SK-N-SH (cell line): ENCODE measurements around the gene SMIM22.

Experiments
- EP300 ChIP-seq, 2 experiments: IDR thresholded peaks; 2 replicates each; pipeline versions ENCODE4 v1.4.0 to v1.6.1; 2012; ENCODE audit warnings: borderline replicate concordance in 1 of 2, low read depth in 1 of 2, low read length in 1 of 2
- FOSL2 ChIP-seq: IDR thresholded peaks from 2 replicates; pipeline ENCODE4 v1.4.0; 2012; ENCODE audit warnings: low read depth, mild to moderate bottlenecking, moderate library complexity, borderline replicate concordance
- NRF1 ChIP-seq: IDR thresholded peaks from 2 replicates; pipeline ENCODE4 v1.6.1; 2012; ENCODE audit warnings: low read depth, mild to moderate bottlenecking, low read length
- RXRA ChIP-seq: IDR thresholded peaks from 2 replicates; pipeline ENCODE4 v1.4.0; 2012; ENCODE audit warnings: low read depth, mild to moderate bottlenecking, borderline replicate concordance
- SIN3A ChIP-seq: IDR thresholded peaks from 2 replicates; pipeline ENCODE4 v1.6.1; 2012; ENCODE audit warnings: low read depth, mild to moderate bottlenecking, low read length, moderate library complexity, borderline replicate concordance
- TF ChIP-seq, protein P1 (sequence below): IDR thresholded peaks from 2 replicates; pipeline ENCODE4 v1.4.0; 2012; ENCODE audit warnings: low read depth
- TF ChIP-seq, protein P2 (sequence below): fragments of 200-600 bp; sonication (generic); IDR thresholded peaks from 2 replicates; pipeline ENCODE4 v1.6.1; 2017; ENCODE audit warnings: antibody characterized with exemption, mild to moderate bottlenecking, moderate library complexity
- TF ChIP-seq, protein P3 (sequence below): fragments of 150-350 bp; IDR thresholded peaks from 2 replicates; pipeline ENCODE4 v1.6.1; 2017; ENCODE audit warnings: antibody characterized with exemption, low read length, low read depth, borderline replicate concordance

DNA sequence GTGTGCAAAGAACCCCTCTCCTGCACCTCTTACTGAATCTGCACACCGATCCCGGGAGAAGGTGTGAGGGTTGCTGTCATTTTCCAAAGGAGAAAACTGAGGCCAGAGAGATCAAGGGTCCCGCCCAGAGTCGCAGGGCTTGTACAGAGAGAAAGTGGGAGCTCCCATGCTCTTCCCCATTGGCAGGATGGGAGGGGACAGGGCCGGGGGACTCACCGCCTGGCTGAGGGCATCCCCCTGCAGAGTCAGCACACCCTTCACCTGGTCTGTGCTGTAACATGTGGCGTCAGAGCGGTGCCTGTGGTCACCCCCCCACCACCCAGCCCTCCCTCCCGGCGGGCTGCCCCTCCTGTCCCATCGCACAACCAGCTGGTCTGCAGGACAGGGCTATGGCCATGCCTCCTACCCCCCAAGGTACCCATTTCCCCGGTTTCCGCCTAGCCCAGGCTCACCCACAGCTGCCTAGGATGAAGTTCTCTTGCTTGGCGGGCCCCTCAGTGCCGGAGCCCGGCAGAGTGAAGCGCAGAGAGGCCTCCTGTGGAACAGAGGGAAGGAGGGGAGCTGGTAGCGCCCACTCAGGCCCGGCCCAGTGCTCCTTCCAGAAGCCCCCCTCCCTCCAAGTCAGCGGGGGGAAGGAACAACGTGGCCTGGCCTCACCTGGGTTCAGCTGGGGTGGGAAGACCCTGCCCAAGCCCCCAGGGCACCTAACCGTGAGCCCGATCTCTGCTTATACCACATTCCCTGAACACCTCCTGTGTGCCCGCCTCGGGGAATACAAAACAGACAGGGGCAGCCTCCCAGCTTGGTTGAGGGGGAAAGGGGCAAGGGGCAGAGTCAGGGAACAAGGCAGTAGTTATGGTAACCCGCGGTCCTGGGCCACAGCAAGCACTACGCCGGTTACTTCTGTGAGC lies 6.1 kb downstream of the SMIM22 start:
- TF ChIP-seq, protein P1, sequence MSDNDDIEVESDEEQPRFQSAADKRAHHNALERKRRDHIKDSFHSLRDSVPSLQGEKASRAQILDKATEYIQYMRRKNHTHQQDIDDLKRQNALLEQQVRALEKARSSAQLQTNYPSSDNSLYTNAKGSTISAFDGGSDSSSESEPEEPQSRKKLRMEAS = no peak
- TF ChIP-seq, protein P2, sequence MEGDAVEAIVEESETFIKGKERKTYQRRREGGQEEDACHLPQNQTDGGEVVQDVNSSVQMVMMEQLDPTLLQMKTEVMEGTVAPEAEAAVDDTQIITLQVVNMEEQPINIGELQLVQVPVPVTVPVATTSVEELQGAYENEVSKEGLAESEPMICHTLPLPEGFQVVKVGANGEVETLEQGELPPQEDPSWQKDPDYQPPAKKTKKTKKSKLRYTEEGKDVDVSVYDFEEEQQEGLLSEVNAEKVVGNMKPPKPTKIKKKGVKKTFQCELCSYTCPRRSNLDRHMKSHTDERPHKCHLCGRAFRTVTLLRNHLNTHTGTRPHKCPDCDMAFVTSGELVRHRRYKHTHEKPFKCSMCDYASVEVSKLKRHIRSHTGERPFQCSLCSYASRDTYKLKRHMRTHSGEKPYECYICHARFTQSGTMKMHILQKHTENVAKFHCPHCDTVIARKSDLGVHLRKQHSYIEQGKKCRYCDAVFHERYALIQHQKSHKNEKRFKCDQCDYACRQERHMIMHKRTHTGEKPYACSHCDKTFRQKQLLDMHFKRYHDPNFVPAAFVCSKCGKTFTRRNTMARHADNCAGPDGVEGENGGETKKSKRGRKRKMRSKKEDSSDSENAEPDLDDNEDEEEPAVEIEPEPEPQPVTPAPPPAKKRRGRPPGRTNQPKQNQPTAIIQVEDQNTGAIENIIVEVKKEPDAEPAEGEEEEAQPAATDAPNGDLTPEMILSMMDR = no peak
- TF ChIP-seq EP300 (IDR thresholded peaks at IDR 0.05; ENCODE audit: borderline replicate concordance in 1 of 2, low read depth in 1 of 2, low read length in 1 of 2) (no peak), NRF1 (no peak), FOSL2 (no peak), RXRA (no peak), SIN3A (no peak)
- TF ChIP-seq, protein P3, sequence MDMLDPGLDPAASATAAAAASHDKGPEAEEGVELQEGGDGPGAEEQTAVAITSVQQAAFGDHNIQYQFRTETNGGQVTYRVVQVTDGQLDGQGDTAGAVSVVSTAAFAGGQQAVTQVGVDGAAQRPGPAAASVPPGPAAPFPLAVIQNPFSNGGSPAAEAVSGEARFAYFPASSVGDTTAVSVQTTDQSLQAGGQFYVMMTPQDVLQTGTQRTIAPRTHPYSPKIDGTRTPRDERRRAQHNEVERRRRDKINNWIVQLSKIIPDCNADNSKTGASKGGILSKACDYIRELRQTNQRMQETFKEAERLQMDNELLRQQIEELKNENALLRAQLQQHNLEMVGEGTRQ = no peak
